ENCODE data around the gene KRT15. TPM values are rescaled to one million over a fixed set of nuclear protein-coding genes. Genes with fewer than 3 reads are reported as not detected.

Gene KRT15
- total RNA-seq, 2 donors from 2014 or later: 138 to 1,038 TPM

- no peak for DNase-seq (ENCODE audit: low spot score)
- TF ChIP-seq CTCF (IDR thresholded peaks at IDR 0.05): no peak
- TF ChIP-seq POLR2AphosphoS5 (IDR thresholded peaks at IDR 0.05): no peak
- TF ChIP-seq POLR2A (IDR thresholded peaks at IDR 0.05): no peak
- Histone ChIP-seq H3K9me3 (no peaks in the 10 kb centered on the region), H3K4me3 (no peak overlapping the region), H3K4me1 (replicated peaks) (peaks cover 10% of the 10 kb centered on the region), H3K27ac (no peak overlapping the region), H3K27me3 (replicated peaks; ENCODE audit: insufficient read depth) (no peaks in the 10 kb centered on the region), H3K36me3 (no peaks in the 10 kb centered on the region)
- 94% methylated on average over 7 of the region's 7 CpGs for WGBS
- intact Hi-C loops (cut with DNase I): no loop called here
Measured at GRCh38 chr17:41533613-41534012, 14.9 kb upstream of the KRT15 start.

- intact Hi-C loops (cut with DNase I): no loop called here
- Histone ChIP-seq H3K36me3 (no peaks in the 10 kb centered on the region), H3K27me3 (replicated peaks; ENCODE audit: insufficient read depth) (no peaks in the 10 kb centered on the region), H3K4me3 (no peak overlapping the region), H3K4me1 (replicated peaks) (peaks cover 10% of the 10 kb centered on the region), H3K27ac (no peak overlapping the region), H3K9me3 (no peaks in the 10 kb centered on the region)
- no peak for TF ChIP-seq POLR2A (IDR thresholded peaks at IDR 0.05)
- TF ChIP-seq CTCF (IDR thresholded peaks at IDR 0.05): no peak
- no peak for TF ChIP-seq POLR2AphosphoS5 (IDR thresholded peaks at IDR 0.05)
- WGBS: 86% methylated on average over 9 of the region's 9 CpGs
- no peak for DNase-seq (ENCODE audit: low spot score)
Measured at GRCh38 chr17:41532947-41533570, 14.4 kb upstream of the KRT15 start.

- Histone ChIP-seq H3K36me3 (no peaks in the 10 kb centered on the region), H3K4me1 (replicated peaks) (peaks cover 4% of the 10 kb centered on the region), H3K27ac (no peak overlapping the region), H3K4me3 (no peak overlapping the region), H3K27me3 (replicated peaks; ENCODE audit: insufficient read depth) (no peaks in the 10 kb centered on the region), H3K9me3 (no peaks in the 10 kb centered on the region)
- TF ChIP-seq CTCF (IDR thresholded peaks at IDR 0.05) (no peak), POLR2A (IDR thresholded peaks at IDR 0.05) (no peak), POLR2AphosphoS5 (IDR thresholded peaks at IDR 0.05) (no peak)
- no peak for DNase-seq (ENCODE audit: low spot score)
- WGBS: 84% methylated on average over 1 of the region's 1 CpG
- intact Hi-C loops (cut with DNase I): no loop called here
Measured at GRCh38 chr17:41531993-41532392, 13.3 kb upstream of the KRT15 start.

- TF ChIP-seq POLR2A (IDR thresholded peaks at IDR 0.05): peak; percentile 23
- no peak for TF ChIP-seq CTCF (IDR thresholded peaks at IDR 0.05)
- no peak for TF ChIP-seq POLR2AphosphoS5 (IDR thresholded peaks at IDR 0.05)
- Histone ChIP-seq H3K9me3 (no peaks in the 10 kb centered on the region), H3K36me3 (no peaks in the 10 kb centered on the region), H3K4me1 (replicated peaks) (no peaks in the 10 kb centered on the region), H3K27ac (no peak overlapping the region), H3K4me3 (no peak overlapping the region), H3K27me3 (replicated peaks; ENCODE audit: insufficient read depth) (no peaks in the 10 kb centered on the region)
- no peak for DNase-seq (ENCODE audit: low spot score)
- intact Hi-C loops (cut with DNase I): no loop called here
- WGBS: 45% methylated on average over 8 of the region's 8 CpGs
Measured at GRCh38 chr17:41530062-41531048, 11.7 kb upstream of the KRT15 start.
